Measurements from ENCODE around the gene ARHGAP32.

ARHGAP32 gene

GRCh38 chr11:128927683-128928336 lies 264.3 kb downstream of the ARHGAP32 start:
- H3K4me3 ChIP-seq (ENCODE audit: control insufficient read depth, low read depth, low read length), result no peak overlapping the region
- no peak for DNase-seq (ENCODE audit: low read depth)
- no peak for TF ChIP-seq CTCF (IDR thresholded peaks at IDR 0.05; ENCODE audit: control insufficient read depth, insufficient read depth, low read depth, low read length, missing control alignments)

- no peak overlapping the region for H3K4me3 ChIP-seq (ENCODE audit: control insufficient read depth, low read depth, low read length)
- TF ChIP-seq CTCF (IDR thresholded peaks at IDR 0.05; ENCODE audit: control insufficient read depth, insufficient read depth, low read depth, low read length, missing control alignments), result no peak
These were observed 265.0 kb downstream of the ARHGAP32 start for GRCh38 chr11:128927108-128927461.

GRCh38 chr11:128926437-128927107 lies 265.6 kb downstream of the ARHGAP32 start:
- no peak overlapping the region for H3K4me3 ChIP-seq (ENCODE audit: control insufficient read depth, low read depth, low read length)
- no peak for DNase-seq (ENCODE audit: low read depth)
- no peak for TF ChIP-seq CTCF (IDR thresholded peaks at IDR 0.05; ENCODE audit: control insufficient read depth, insufficient read depth, low read depth, low read length, missing control alignments)

More at GRCh38 chr11:128927108-128927461, 265.0 kb downstream of the ARHGAP32 start:
- DNase-seq (ENCODE audit: low read depth), result no peak

GRCh38 chr11:128926000-128926399 lies 266.1 kb downstream of the ARHGAP32 start:
- H3K4me3 ChIP-seq (ENCODE audit: control insufficient read depth, low read depth, low read length), result no peak overlapping the region
- DNase-seq (ENCODE audit: low read depth), result no peak
- no peak for TF ChIP-seq CTCF (IDR thresholded peaks at IDR 0.05; ENCODE audit: control insufficient read depth, insufficient read depth, low read depth, low read length, missing control alignments)

GRCh38 chr11:128925250-128925600 lies 266.9 kb downstream of the ARHGAP32 start:
- DNase-seq (ENCODE audit: low read depth), result no peak
- TF ChIP-seq CTCF (IDR thresholded peaks at IDR 0.05; ENCODE audit: control insufficient read depth, insufficient read depth, low read depth, low read length, missing control alignments), result no peak
- H3K4me3 ChIP-seq (ENCODE audit: control insufficient read depth, low read depth, low read length), result no peak overlapping the region

- TF ChIP-seq CTCF (IDR thresholded peaks at IDR 0.05; ENCODE audit: control insufficient read depth, insufficient read depth, low read depth, low read length, missing control alignments), result no peak
- no peak for DNase-seq (ENCODE audit: low read depth)
- no peak overlapping the region for H3K4me3 ChIP-seq (ENCODE audit: control insufficient read depth, low read depth, low read length)
These were observed 267.4 kb downstream of the ARHGAP32 start for GRCh38 chr11:128924510-128925249.
